Nephron progenitor cell (in vitro differentiated cells): ENCODE data around the gene RASL12.
A peak's percentile ranks its signal among the peaks of the same experiment; 100 is the strongest.

Experiments used
- DNase-seq: peaks from one replicate; pipeline ENCODE4 v3.0.0; 2021
- H3K27ac Mint-ChIP-seq: 2 replicates; pipeline ENCODE4 v1.8.0; 2021; ENCODE audit warnings: mild to moderate bottlenecking, moderate library complexity, mixed read lengths
- H3K27me3 Mint-ChIP-seq: 2 replicates; pipeline ENCODE4 v1.8.0; 2021; ENCODE audit warnings: mild to moderate bottlenecking, low read depth, mixed read lengths; ENCODE audit not compliant: poor library complexity
- H3K36me3 Mint-ChIP-seq: 2 replicates; pipeline ENCODE4 v1.8.0; 2021; ENCODE audit warnings: low read depth, mixed read lengths
- H3K4me1 Mint-ChIP-seq: 2 replicates; pipeline ENCODE4 v1.8.0; 2021; ENCODE audit warnings: mixed read lengths
- H3K4me3 Mint-ChIP-seq: 2 replicates; pipeline ENCODE4 v1.8.0; 2021; ENCODE audit warnings: mild to moderate bottlenecking, moderate library complexity, mixed read lengths
- H3K9me3 Mint-ChIP-seq: 2 replicates; pipeline ENCODE4 v1.8.0; 2021; ENCODE audit warnings: mild to moderate bottlenecking, moderate library complexity, mixed read lengths
- CTCF ChIP-seq: fragments of 200-600 bp; sonication (generic); IDR thresholded peaks from 2 replicates; pipeline ENCODE4 v1.5.0; 2021; ENCODE audit warnings: antibody characterized with exemption

The RASL12 gene

GRCh38 chr15:65034719-65035118, 33.1 kb downstream of the RASL12 start:
- Mint-ChIP-seq H3K4me1 (peaks cover 38% of the 10 kb centered on the region), H3K9me3 (no peaks in the 10 kb centered on the region), H3K4me3 (no peak overlapping the region), H3K36me3 (no peaks in the 10 kb centered on the region), H3K27me3 (peaks cover 13% of the 10 kb centered on the region), H3K27ac (no peak overlapping the region)
- DNase-seq: no peak
- no peak for TF ChIP-seq CTCF

- Mint-ChIP-seq H3K27ac (no peak overlapping the region), H3K9me3 (no peaks in the 10 kb centered on the region), H3K36me3 (no peaks in the 10 kb centered on the region), H3K4me1 (peaks cover 29% of the 10 kb centered on the region), H3K27me3 (peaks cover 13% of the 10 kb centered on the region), H3K4me3 (no peak overlapping the region)
- TF ChIP-seq CTCF: no peak
- DNase-seq: no peak
These were observed 34.0 kb downstream of the RASL12 start for GRCh38 chr15:65033659-65034269.

GRCh38 chr15:65032801-65033537, 34.8 kb downstream of the RASL12 start:
- peak; percentile 82 for TF ChIP-seq CTCF
- Mint-ChIP-seq H3K4me3 (peak overlapping the region; percentile 42), H3K4me1 (peaks cover 33% of the 10 kb centered on the region), H3K27ac (no peak overlapping the region), H3K9me3 (no peaks in the 10 kb centered on the region), H3K36me3 (no peaks in the 10 kb centered on the region), H3K27me3 (peaks cover 13% of the 10 kb centered on the region)
- peak; percentile 75 for DNase-seq

GRCh38 chr15:65029736-65030208, 38.0 kb downstream of the RASL12 start:
- H3K4me1 Mint-ChIP-seq: peaks cover 41% of the 10 kb centered on the region
- no peak overlapping the region for H3K27ac Mint-ChIP-seq
- H3K36me3 Mint-ChIP-seq: peaks cover 15% of the 10 kb centered on the region
- H3K27me3 Mint-ChIP-seq: peaks cover 13% of the 10 kb centered on the region
- no peaks in the 10 kb centered on the region for H3K9me3 Mint-ChIP-seq
- H3K4me3 Mint-ChIP-seq: peak overlapping the region; percentile 68
- DNase-seq: no peak
- TF ChIP-seq CTCF: no peak

- H3K9me3 Mint-ChIP-seq: no peaks in the 10 kb centered on the region
- peaks cover 20% of the 10 kb centered on the region for H3K36me3 Mint-ChIP-seq
- TF ChIP-seq CTCF: no peak
- DNase-seq: peak; percentile 97
- peaks cover 38% of the 10 kb centered on the region for H3K4me1 Mint-ChIP-seq
- H3K4me3 Mint-ChIP-seq: peak within 1 kb of the TSS; percentile 91
- peaks cover 13% of the 10 kb centered on the region for H3K27me3 Mint-ChIP-seq
- H3K27ac Mint-ChIP-seq: no peak within 1 kb of the TSS
These were observed 38.7 kb downstream of the RASL12 start, which contains the start of gene MTFMT for GRCh38 chr15:65028921-65029735. MTFMT (minus strand) TSS chr15:65029639; CDS start chr15:65029613, 26 bp downstream.
